ENCODE data around the gene CA11. TPM values are rescaled to one million over a fixed set of nuclear protein-coding genes. Genes with fewer than 3 reads are reported as not detected.
"Not testable (repeated sequence)": the region's sequence is repeated elsewhere in the genome, so short reads cannot be mapped to it uniquely, and the experiment has no call there.

The CA11 gene
- 111 TPM for polyA plus RNA-seq (2013, experiment 1 of 4)
- polyA plus RNA-seq (2013, experiment 2 of 4) = 97.1 TPM
- polyA plus RNA-seq (2013, experiment 3 of 4) = 87.7 TPM
- polyA plus RNA-seq (2013, experiment 4 of 4) = 96.2 TPM

DNA sequence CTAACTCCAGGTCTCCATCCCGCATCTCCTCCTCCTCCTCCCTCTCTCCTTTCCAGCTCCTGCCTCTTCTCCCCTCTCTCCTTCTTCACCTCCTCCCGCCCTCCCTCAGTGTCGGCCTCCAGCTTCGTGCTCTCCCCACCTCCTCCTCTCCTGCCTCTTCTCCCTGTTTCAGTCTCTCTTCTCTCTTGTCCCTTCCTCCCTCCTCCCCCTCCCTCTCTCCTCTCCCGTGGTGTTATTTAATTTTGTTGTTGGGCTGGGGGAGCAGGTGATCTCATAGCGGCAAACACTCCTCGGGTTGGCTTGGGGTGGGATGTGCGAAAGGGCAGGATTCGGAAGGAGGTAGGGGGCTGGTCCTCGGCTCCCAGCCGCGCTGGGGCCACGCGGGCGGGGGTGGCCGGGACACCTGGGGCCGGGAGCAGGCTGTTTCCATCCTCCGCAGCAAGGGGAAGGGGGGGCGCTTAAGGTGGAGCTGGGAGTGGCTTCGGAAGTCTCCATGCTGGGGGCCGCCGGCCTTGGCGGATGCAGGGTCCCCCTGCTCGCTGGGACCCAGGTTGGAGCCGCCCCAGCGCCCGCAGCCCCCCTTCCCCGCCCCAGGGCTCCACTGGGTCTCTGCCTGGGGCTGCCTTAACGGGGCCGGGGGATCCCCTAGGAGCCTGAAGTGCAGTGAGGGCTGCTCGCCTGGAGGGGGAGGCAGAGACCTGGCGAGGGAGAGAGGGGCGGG, at the start of gene CA11:
CA11 (minus strand) TSS at position 187 of the 721 bp plus-strand sequence. CDS start 555 bp downstream, outside the sequence.
- WGBS, 2 experiments = 0 to 1% methylated on average over 32 of the region's 33 CpGs
- Histone ChIP-seq H3K4me3 (ENCODE audit: insufficient read depth, low read depth, low read length) (peak within 1 kb of the TSS; percentile 57), H3K36me3 (ENCODE audit: control insufficient read depth, insufficient read depth, low read length) (no peaks in the 10 kb centered on the region), H3K9me3 (ENCODE audit: control insufficient read depth, low read length) (no peaks in the 10 kb centered on the region), H3K27ac (ENCODE audit: insufficient read depth, low read depth, low read length, poor library complexity, severe bottlenecking) (peak within 1 kb of the TSS; percentile 89), H3K4me1 (ENCODE audit: control insufficient read depth, insufficient read depth, low read length) (peaks cover 4% of the 10 kb centered on the region), H3K27me3 (ENCODE audit: control insufficient read depth, insufficient read depth, low read length, poor library complexity, severe bottlenecking) (no peaks in the 10 kb centered on the region)

DNA sequence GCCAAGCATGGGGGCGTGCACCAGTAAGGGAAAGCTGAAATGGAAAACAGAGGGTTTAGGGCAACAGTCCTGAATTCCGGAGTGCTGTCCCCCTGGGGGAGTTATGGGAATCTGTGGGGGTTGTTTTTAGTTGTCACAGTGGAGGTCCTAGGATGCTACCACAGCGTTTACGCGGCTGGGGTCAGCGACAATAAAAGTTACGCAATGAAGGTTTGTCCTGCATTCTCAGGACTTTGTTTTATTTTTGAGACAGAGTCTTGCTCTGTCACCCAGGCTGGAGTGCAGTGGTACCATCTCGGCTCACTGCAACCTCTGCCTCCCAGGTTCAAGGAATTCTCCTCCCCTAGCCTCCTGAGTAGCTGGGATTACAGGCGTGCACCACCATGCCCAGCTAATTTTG, 47.6 kb upstream of the CA11 start:
- not testable (repeated sequence) for H3K27ac ChIP-seq (ENCODE audit: insufficient read depth, low read depth, low read length, poor library complexity, severe bottlenecking); H3K4me1 ChIP-seq (ENCODE audit: control insufficient read depth, insufficient read depth, low read length); H3K36me3 ChIP-seq (ENCODE audit: control insufficient read depth, insufficient read depth, low read length); H3K9me3 ChIP-seq (ENCODE audit: control insufficient read depth, low read length); H3K4me3 ChIP-seq (ENCODE audit: insufficient read depth, low read depth, low read length)
- WGBS, 2 experiments = 91% methylated on average over 9 of the region's 9 CpGs
- H3K27me3 ChIP-seq (ENCODE audit: control insufficient read depth, insufficient read depth, low read length, poor library complexity, severe bottlenecking) = peaks cover 23% of the 10 kb centered on the region

DNA sequence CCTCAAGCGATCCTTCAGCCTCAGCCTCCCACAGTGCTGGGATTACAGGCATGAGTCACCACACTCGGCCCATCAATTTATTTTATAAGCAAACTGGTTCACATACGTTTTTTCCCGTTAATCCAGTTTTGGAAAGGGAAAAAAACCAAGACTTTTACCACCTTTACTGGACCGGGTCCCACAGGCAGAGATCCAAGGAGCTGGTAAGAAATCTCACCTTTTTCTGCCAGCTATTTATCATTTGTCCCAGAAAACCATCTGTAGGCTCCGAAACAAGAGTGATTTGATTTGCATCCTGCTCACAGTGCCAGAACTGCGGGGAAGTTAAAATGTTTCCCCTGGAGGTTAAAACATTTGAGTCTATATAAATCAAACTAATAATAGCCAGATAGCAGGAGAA, 43.5 kb upstream of the CA11 start:
- no peaks in the 10 kb centered on the region for H3K36me3 ChIP-seq (ENCODE audit: control insufficient read depth, insufficient read depth, low read length)
- H3K27me3 ChIP-seq (ENCODE audit: control insufficient read depth, insufficient read depth, low read length, poor library complexity, severe bottlenecking) = no peaks in the 10 kb centered on the region
- WGBS, 2 experiments = 92 to 93% methylated on average over 7 of the region's 7 CpGs
- no peak overlapping the region for H3K4me3 ChIP-seq (ENCODE audit: insufficient read depth, low read depth, low read length)
- no peaks in the 10 kb centered on the region for H3K4me1 ChIP-seq (ENCODE audit: control insufficient read depth, insufficient read depth, low read length)
- no peaks in the 10 kb centered on the region for H3K9me3 ChIP-seq (ENCODE audit: control insufficient read depth, low read length)
- no peak overlapping the region for H3K27ac ChIP-seq (ENCODE audit: insufficient read depth, low read depth, low read length, poor library complexity, severe bottlenecking)

DNA sequence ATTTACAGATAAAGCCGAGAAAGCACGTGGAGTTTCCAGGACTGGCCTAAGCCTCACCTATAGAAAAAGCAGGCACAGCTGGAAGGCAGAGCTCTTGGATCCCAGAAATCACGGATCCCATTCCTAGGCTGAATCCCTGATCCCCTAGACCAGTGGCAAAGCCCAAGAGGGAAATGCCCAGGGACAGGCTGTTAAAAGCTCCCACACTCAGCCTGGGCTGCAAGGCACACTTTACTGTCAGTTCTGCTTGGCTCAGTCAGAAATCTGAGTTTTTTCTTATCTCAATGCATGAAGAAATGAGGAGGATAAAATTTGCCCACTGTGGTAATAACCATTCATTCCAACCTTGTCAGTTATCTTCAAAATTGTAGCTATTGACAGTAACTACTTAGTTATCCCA, 41.8 kb upstream of the CA11 start:
- Histone ChIP-seq H3K9me3 (ENCODE audit: control insufficient read depth, low read length) (no peaks in the 10 kb centered on the region), H3K27ac (ENCODE audit: insufficient read depth, low read depth, low read length, poor library complexity, severe bottlenecking) (no peak overlapping the region), H3K4me1 (ENCODE audit: control insufficient read depth, insufficient read depth, low read length) (no peaks in the 10 kb centered on the region), H3K36me3 (ENCODE audit: control insufficient read depth, insufficient read depth, low read length) (no peaks in the 10 kb centered on the region), H3K27me3 (ENCODE audit: control insufficient read depth, insufficient read depth, low read length, poor library complexity, severe bottlenecking) (no peaks in the 10 kb centered on the region), H3K4me3 (ENCODE audit: insufficient read depth, low read depth, low read length) (no peak overlapping the region)
- WGBS, 2 experiments = 86% methylated on average over 3 of the region's 3 CpGs

DNA sequence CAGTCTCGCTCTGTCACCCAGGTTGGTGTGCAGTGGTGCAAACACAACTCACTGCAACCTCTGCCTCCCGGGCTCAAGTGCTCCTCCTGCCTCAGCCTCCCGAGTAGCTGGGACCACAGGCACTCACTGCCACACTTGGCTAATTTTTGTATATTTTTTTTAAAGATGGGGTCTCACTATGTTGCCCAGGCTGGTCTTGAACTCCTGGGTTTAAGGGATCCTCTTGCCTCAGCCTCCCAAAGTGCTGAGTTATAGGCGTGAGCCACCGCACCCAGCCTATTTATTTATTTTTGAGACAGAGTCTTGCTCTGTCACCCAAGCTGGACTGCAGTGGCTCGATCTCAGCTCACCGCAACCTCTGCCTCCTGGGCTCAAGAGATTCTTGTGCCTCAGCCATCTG, 40.6 kb upstream of the CA11 start:
- not testable (repeated sequence) for H3K4me1 ChIP-seq (ENCODE audit: control insufficient read depth, insufficient read depth, low read length); H3K4me3 ChIP-seq (ENCODE audit: insufficient read depth, low read depth, low read length); H3K27ac ChIP-seq (ENCODE audit: insufficient read depth, low read depth, low read length, poor library complexity, severe bottlenecking); H3K9me3 ChIP-seq (ENCODE audit: control insufficient read depth, low read length); H3K27me3 ChIP-seq (ENCODE audit: control insufficient read depth, insufficient read depth, low read length, poor library complexity, severe bottlenecking); H3K36me3 ChIP-seq (ENCODE audit: control insufficient read depth, insufficient read depth, low read length)
- WGBS, 2 experiments = 90 to 96% methylated on average over 7 of the region's 7 CpGs

DNA sequence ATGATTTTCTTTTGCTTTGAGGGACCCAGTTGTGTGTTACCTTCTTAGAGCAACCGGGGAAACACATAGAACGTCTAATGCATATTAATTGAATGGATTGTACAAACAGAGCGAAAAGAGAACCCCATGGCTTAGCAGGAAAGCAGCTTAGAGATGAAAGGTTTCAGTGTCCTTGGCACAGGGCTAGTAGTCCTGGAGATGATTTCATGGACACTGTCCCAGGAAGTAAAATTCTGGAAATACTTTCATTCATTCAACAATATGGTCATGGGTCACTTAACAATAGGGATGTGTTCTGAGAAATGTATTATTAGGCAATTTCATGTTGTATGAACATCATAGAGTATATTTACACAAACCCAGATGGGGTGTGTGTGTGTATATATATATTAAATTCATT, 40.1 kb upstream of the CA11 start:
- WGBS, 2 experiments = 82 to 83% methylated on average over 3 of the region's 3 CpGs
- H3K27ac ChIP-seq (ENCODE audit: insufficient read depth, low read depth, low read length, poor library complexity, severe bottlenecking) = no peak overlapping the region
- no peaks in the 10 kb centered on the region for H3K27me3 ChIP-seq (ENCODE audit: control insufficient read depth, insufficient read depth, low read length, poor library complexity, severe bottlenecking)
- H3K36me3 ChIP-seq (ENCODE audit: control insufficient read depth, insufficient read depth, low read length) = no peaks in the 10 kb centered on the region
- H3K9me3 ChIP-seq (ENCODE audit: control insufficient read depth, low read length) = no peaks in the 10 kb centered on the region
- no peaks in the 10 kb centered on the region for H3K4me1 ChIP-seq (ENCODE audit: control insufficient read depth, insufficient read depth, low read length)
- H3K4me3 ChIP-seq (ENCODE audit: insufficient read depth, low read depth, low read length) = no peak overlapping the region

DNA sequence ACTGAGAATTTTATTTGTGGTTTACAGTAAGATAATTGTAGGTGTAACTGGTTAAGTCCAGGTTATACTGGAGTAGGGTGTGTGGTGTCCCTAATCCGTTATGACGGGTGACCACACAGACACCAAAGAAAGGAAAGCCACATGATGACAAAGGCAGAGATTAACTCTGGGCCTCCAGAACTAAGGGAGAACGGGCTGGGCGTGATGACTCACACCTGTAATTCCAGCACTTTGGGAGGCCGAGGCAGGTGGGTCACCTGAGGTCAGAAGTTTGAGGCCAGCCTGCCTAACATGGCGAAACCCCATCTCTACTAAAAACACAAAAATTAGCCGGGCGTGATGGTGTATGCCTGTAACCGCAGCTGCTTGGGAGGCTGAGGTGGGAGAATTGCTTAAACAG, 39.6 kb upstream of the CA11 start:
- WGBS, 2 experiments = 88 to 91% methylated on average over 9 of the region's 9 CpGs
- no peak overlapping the region for H3K4me3 ChIP-seq (ENCODE audit: insufficient read depth, low read depth, low read length)
- no peaks in the 10 kb centered on the region for H3K9me3 ChIP-seq (ENCODE audit: control insufficient read depth, low read length)
- H3K4me1 ChIP-seq (ENCODE audit: control insufficient read depth, insufficient read depth, low read length) = no peaks in the 10 kb centered on the region
- no peaks in the 10 kb centered on the region for H3K27me3 ChIP-seq (ENCODE audit: control insufficient read depth, insufficient read depth, low read length, poor library complexity, severe bottlenecking)
- no peaks in the 10 kb centered on the region for H3K36me3 ChIP-seq (ENCODE audit: control insufficient read depth, insufficient read depth, low read length)
- no peak overlapping the region for H3K27ac ChIP-seq (ENCODE audit: insufficient read depth, low read depth, low read length, poor library complexity, severe bottlenecking)

DNA sequence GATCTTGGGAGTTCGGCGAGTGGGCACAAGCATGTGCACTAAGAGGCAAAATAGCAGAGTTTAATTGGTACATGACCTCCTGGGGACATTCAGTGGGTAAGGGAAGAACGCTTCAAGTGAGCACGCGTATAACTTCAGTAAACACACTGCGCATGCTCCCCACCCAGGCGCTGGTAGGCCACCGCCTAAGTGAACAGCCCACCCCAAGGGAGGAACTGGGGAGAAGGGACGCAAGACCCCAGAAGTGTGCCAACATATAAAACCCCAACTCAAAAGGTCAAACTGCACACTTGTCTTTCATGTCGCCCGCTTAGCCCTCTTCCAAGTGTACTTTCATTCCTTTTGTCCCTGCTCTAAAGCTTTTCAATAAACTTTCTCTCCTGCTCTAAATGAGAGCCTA, 37.4 kb upstream of the CA11 start:
- no peak overlapping the region for H3K27ac ChIP-seq (ENCODE audit: insufficient read depth, low read depth, low read length, poor library complexity, severe bottlenecking)
- no peaks in the 10 kb centered on the region for H3K27me3 ChIP-seq (ENCODE audit: control insufficient read depth, insufficient read depth, low read length, poor library complexity, severe bottlenecking)
- H3K9me3 ChIP-seq (ENCODE audit: control insufficient read depth, low read length) = no peaks in the 10 kb centered on the region
- H3K4me1 ChIP-seq (ENCODE audit: control insufficient read depth, insufficient read depth, low read length) = no peaks in the 10 kb centered on the region
- H3K4me3 ChIP-seq (ENCODE audit: insufficient read depth, low read depth, low read length) = no peak overlapping the region
- no peaks in the 10 kb centered on the region for H3K36me3 ChIP-seq (ENCODE audit: control insufficient read depth, insufficient read depth, low read length)
- WGBS, 2 experiments = 94 to 96% methylated on average over 11 of the region's 11 CpGs

DNA sequence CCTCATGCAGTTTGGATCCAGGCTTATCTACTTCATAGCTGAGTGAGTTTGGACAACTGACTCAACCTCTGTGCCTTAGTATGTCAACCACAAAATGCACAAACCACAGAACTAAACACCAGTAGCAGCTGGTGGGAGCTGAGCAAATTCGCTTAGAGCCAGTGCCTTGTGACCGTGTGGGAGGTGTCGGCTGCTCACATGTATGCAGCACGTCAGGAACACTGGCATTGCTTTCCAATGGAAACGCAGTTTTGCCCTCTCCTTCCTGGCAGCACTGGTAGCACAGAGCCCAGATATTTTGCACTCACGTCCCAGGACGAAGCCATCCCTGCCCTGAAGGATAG, 35.1 kb upstream of the CA11 start:
- WGBS, 2 experiments = 91% methylated on average over 7 of the region's 7 CpGs
- Histone ChIP-seq H3K36me3 (ENCODE audit: control insufficient read depth, insufficient read depth, low read length) (no peaks in the 10 kb centered on the region), H3K4me1 (ENCODE audit: control insufficient read depth, insufficient read depth, low read length) (no peaks in the 10 kb centered on the region), H3K9me3 (ENCODE audit: control insufficient read depth, low read length) (no peaks in the 10 kb centered on the region), H3K27ac (ENCODE audit: insufficient read depth, low read depth, low read length, poor library complexity, severe bottlenecking) (no peak overlapping the region), H3K4me3 (ENCODE audit: insufficient read depth, low read depth, low read length) (no peak overlapping the region), H3K27me3 (ENCODE audit: control insufficient read depth, insufficient read depth, low read length, poor library complexity, severe bottlenecking) (no peaks in the 10 kb centered on the region)

DNA sequence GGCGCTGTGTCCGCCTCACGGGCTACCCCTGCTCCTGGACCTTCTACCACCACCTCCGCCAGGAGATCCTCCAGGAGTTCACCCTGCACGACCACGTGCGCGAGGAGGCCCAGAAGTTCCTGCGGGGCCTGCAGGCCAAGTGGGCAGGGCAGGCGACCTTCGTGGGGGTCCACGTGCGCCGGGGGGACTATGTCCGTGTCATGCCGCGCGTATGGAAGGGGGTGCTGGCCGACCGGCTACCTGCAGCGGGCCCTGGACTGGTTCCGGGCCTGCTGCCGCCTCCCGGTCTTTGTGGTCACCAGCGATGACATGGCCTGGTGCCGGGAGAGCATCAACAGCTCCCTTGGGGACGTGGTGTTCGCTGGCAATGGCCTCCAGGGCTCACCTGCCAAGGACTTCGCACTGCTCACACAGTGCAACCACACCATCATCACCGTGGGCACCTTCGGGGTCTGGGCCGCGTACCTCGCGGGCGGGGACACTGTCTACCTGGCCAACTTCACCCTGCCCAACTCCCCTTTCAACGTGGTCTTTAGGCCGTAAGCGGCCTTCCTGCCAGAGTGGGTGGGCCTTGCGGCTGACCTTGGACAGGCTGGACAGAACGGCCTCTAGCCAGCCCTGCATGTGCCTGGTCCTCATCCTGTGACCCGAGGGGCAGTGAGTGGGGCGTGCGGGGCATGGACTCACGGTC, 34.6 kb upstream of the CA11 start:
- Histone ChIP-seq H3K4me1 (ENCODE audit: control insufficient read depth, insufficient read depth, low read length) (no peaks in the 10 kb centered on the region), H3K36me3 (ENCODE audit: control insufficient read depth, insufficient read depth, low read length) (no peaks in the 10 kb centered on the region), H3K27ac (ENCODE audit: insufficient read depth, low read depth, low read length, poor library complexity, severe bottlenecking) (no peak overlapping the region), H3K9me3 (ENCODE audit: control insufficient read depth, low read length) (no peaks in the 10 kb centered on the region), H3K4me3 (ENCODE audit: insufficient read depth, low read depth, low read length) (no peak overlapping the region), H3K27me3 (ENCODE audit: control insufficient read depth, insufficient read depth, low read length, poor library complexity, severe bottlenecking) (no peaks in the 10 kb centered on the region)
- WGBS, 2 experiments = 95% methylated on average over 45 of the region's 45 CpGs
